ACC112 (cell line): ENCODE data around the gene WBP11.
"Not testable (repeated sequence)": the region's sequence is repeated elsewhere in the genome, so short reads cannot be mapped to it uniquely, and the experiment has no call there.

Experiments used
- H2AFZ ChIP-seq: fragments of 200-600 bp; sonication (generic); one replicate; pipeline ENCODE4 v1.6.0; 2017; ENCODE audit warnings: antibody characterized with exemption, low read length; ENCODE audit not compliant: unreplicated experiment
- H3K27ac ChIP-seq: fragments of 200-600 bp; sonication (generic); 2 replicates; pipeline ENCODE4 v1.5.1; 2014; ENCODE audit warnings: low read depth, mild to moderate bottlenecking, antibody characterized with exemption, low read length, moderate library complexity
- H3K27me3 ChIP-seq: fragments of 200-600 bp; sonication (generic); 2 replicates; pipeline ENCODE4 v1.6.1; 2014; ENCODE audit warnings: mild to moderate bottlenecking, antibody characterized with exemption, low read length, moderate library complexity, mixed read lengths; ENCODE audit not compliant: insufficient read depth
- H3K36me3 ChIP-seq: fragments of 200-600 bp; sonication (generic); 2 replicates; pipeline ENCODE4 v1.6.1; 2016; ENCODE audit warnings: mild to moderate bottlenecking, antibody characterized with exemption, low read length, moderate library complexity, mixed read lengths; ENCODE audit not compliant: insufficient read depth
- H3K4me1 ChIP-seq: fragments of 200-600 bp; sonication (generic); one replicate; pipeline ENCODE4 v1.6.1; 2016; ENCODE audit warnings: low read length, mixed read lengths; ENCODE audit not compliant: insufficient read depth, unreplicated experiment, control insufficient read depth
- H3K4me3 ChIP-seq: fragments of 200-600 bp; sonication (generic); 2 replicates; pipeline ENCODE4 v1.5.1; 2014; ENCODE audit warnings: mild to moderate bottlenecking, low read depth, low read length
- H3K79me2 ChIP-seq: fragments of 200-600 bp; sonication (generic); one replicate; pipeline ENCODE4 v1.6.0; 2016; ENCODE audit warnings: low read length; ENCODE audit not compliant: control insufficient read depth, unreplicated experiment, insufficient read depth

The WBP11 gene

GRCh38 chr12:14772946-14773345 is 30.3 kb downstream of the WBP11 start:
- H3K4me1 ChIP-seq = peaks cover 25% of the 10 kb centered on the region
- no peak overlapping the region for H2AFZ ChIP-seq
- H3K27ac ChIP-seq = no peak overlapping the region
- no peaks in the 10 kb centered on the region for H3K36me3 ChIP-seq
- H3K79me2 ChIP-seq = peaks cover 51% of the 10 kb centered on the region
- peak overlapping the region; percentile 96 for H3K4me3 ChIP-seq
- no peaks in the 10 kb centered on the region for H3K27me3 ChIP-seq

GRCh38 chr12:14771651-14772137 is 31.6 kb downstream of the WBP11 start:
- Histone ChIP-seq H3K79me2 (peaks cover 51% of the 10 kb centered on the region), H3K36me3 (no peaks in the 10 kb centered on the region), H3K4me3 (peak overlapping the region; percentile 98), H3K4me1 (peaks cover 12% of the 10 kb centered on the region), H2AFZ (peak overlapping the region; percentile 67), H3K27ac (peak overlapping the region; percentile 85), H3K27me3 (no peaks in the 10 kb centered on the region)

- peak overlapping the region; percentile 85 for H3K27ac ChIP-seq
- no peaks in the 10 kb centered on the region for H3K27me3 ChIP-seq
- no peaks in the 10 kb centered on the region for H3K36me3 ChIP-seq
- peaks cover 42% of the 10 kb centered on the region for H3K79me2 ChIP-seq
- H3K4me1 ChIP-seq = peaks cover 3% of the 10 kb centered on the region
- H2AFZ ChIP-seq = peak overlapping the region; percentile 67
- peak overlapping the region; percentile 98 for H3K4me3 ChIP-seq
These were observed 32.5 kb downstream of the WBP11 start for GRCh38 chr12:14770496-14771461.

- Histone ChIP-seq H2AFZ (peak overlapping the region; percentile 14), H3K27ac (peak overlapping the region; percentile 85), H3K79me2 (peaks cover 35% of the 10 kb centered on the region)
These were observed 33.2 kb downstream of the WBP11 start for GRCh38 chr12:14769969-14770495.

GRCh38 chr12:14769466-14769968 is 33.8 kb downstream of the WBP11 start:
- H3K4me1 ChIP-seq = peaks cover 3% of the 10 kb centered on the region
- peaks cover 30% of the 10 kb centered on the region for H3K79me2 ChIP-seq
- peak overlapping the region; percentile 85 for H3K27ac ChIP-seq
- H3K36me3 ChIP-seq = no peaks in the 10 kb centered on the region
- no peak overlapping the region for H2AFZ ChIP-seq
- no peaks in the 10 kb centered on the region for H3K27me3 ChIP-seq
- H3K4me3 ChIP-seq = peak overlapping the region; percentile 98

More at GRCh38 chr12:14769969-14770495, 33.2 kb downstream of the WBP11 start:
- Histone ChIP-seq H3K36me3 (no peaks in the 10 kb centered on the region), H3K4me3 (peak overlapping the region; percentile 98), H3K4me1 (peaks cover 3% of the 10 kb centered on the region), H3K27me3 (no peaks in the 10 kb centered on the region)

- Histone ChIP-seq H2AFZ (no peak overlapping the region), H3K79me2 (peaks cover 27% of the 10 kb centered on the region), H3K4me3 (peak overlapping the region; percentile 98)
These were observed 34.4 kb downstream of the WBP11 start for GRCh38 chr12:14768823-14769405.

GRCh38 chr12:14767617-14768016 is 35.7 kb downstream of the WBP11 start:
- Histone ChIP-seq H3K27ac (no peak overlapping the region), H3K36me3 (no peaks in the 10 kb centered on the region), H2AFZ (no peak overlapping the region), H3K79me2 (peaks cover 27% of the 10 kb centered on the region), H3K4me3 (peak overlapping the region; percentile 98), H3K4me1 (peaks cover 3% of the 10 kb centered on the region), H3K27me3 (no peaks in the 10 kb centered on the region)

More at GRCh38 chr12:14768823-14769405, 34.4 kb downstream of the WBP11 start:
- peak overlapping the region; percentile 85 for H3K27ac ChIP-seq
- no peaks in the 10 kb centered on the region for H3K27me3 ChIP-seq
- H3K36me3 ChIP-seq = no peaks in the 10 kb centered on the region
- peaks cover 3% of the 10 kb centered on the region for H3K4me1 ChIP-seq

- Histone ChIP-seq H3K4me1 (peaks cover 1% of the 10 kb centered on the region), H3K4me3 (no peak overlapping the region), H3K27ac (no peak overlapping the region), H3K36me3 (no peaks in the 10 kb centered on the region), H3K27me3 (no peaks in the 10 kb centered on the region), H3K79me2 (peaks cover 27% of the 10 kb centered on the region), H2AFZ (no peak overlapping the region)
These were observed 36.5 kb downstream of the WBP11 start for GRCh38 chr12:14766649-14767215.

- peaks cover 27% of the 10 kb centered on the region for H3K79me2 ChIP-seq
- H3K27me3 ChIP-seq, H3K36me3 ChIP-seq, H2AFZ ChIP-seq, H3K27ac ChIP-seq, H3K4me3 ChIP-seq, H3K4me1 ChIP-seq: not testable (repeated sequence)
These were observed 37.3 kb downstream of the WBP11 start for GRCh38 chr12:14766020-14766419.

GRCh38 chr12:14765398-14765797 is 37.9 kb downstream of the WBP11 start:
- no peak overlapping the region for H2AFZ ChIP-seq
- H3K27me3 ChIP-seq = no peaks in the 10 kb centered on the region
- no peak overlapping the region for H3K4me3 ChIP-seq
- H3K4me1 ChIP-seq = no peaks in the 10 kb centered on the region
- no peaks in the 10 kb centered on the region for H3K36me3 ChIP-seq
- H3K79me2 ChIP-seq = peaks cover 22% of the 10 kb centered on the region
- H3K27ac ChIP-seq = no peak overlapping the region
